Neutrophil (primary cell): ENCODE data around the gene RPS18.
"Not testable (repeated sequence)": the region's sequence is repeated elsewhere in the genome, so short reads cannot be mapped to it uniquely, and the experiment has no call there.

Experiments
- H3K27ac ChIP-seq: fragments of 200-600 bp; sonication (generic); 2 replicates; pipeline ENCODE4 v1.5.1; 2016; ENCODE audit warnings: mild to moderate bottlenecking, moderate library complexity
- H3K27me3 ChIP-seq: fragments of 200-600 bp; sonication (generic); 2 replicates; pipeline ENCODE4 v1.6.0; 2016; ENCODE audit warnings: mild to moderate bottlenecking
- H3K36me3 ChIP-seq: fragments of 200-600 bp; sonication (generic); 2 replicates; pipeline ENCODE4 v1.5.1; 2017
- H3K4me1 ChIP-seq, 2 experiments: fragments of 200-600 bp in 1 of 2; sonication (generic) in 1 of 2; 1 replicate in 1 of 2; 2 replicates in 1 of 2; pipeline versions ENCODE4 v1.5.1 to v1.6.1; 2013 to 2016; ENCODE audit warnings: low read depth in 1 of 2, low read length in 1 of 2, mild to moderate bottlenecking in 1 of 2, moderate library complexity in 1 of 2; ENCODE audit not compliant: control insufficient read depth in 1 of 2, insufficient read depth in 1 of 2
- H3K4me3 ChIP-seq, 2 experiments: fragments of 200-600 bp in 1 of 2; sonication (generic) in 1 of 2; 1 replicate in 1 of 2; 2 replicates in 1 of 2; pipeline ENCODE4 v1.5.1; 2013 to 2016; ENCODE audit warnings: low read depth in 1 of 2, low read length in 1 of 2, mild to moderate bottlenecking in 1 of 2, moderate library complexity in 1 of 2
- H3K9me3 ChIP-seq: fragments of 200-600 bp; sonication (generic); 2 replicates; pipeline ENCODE4 v1.5.1; 2016
- CTCF ChIP-seq: fragments of 200-600 bp; sonication (generic); IDR thresholded peaks from 2 replicates; pipeline ENCODE4 v1.5.1; 2016; ENCODE audit warnings: antibody characterized with exemption

The RPS18 gene

DNA sequence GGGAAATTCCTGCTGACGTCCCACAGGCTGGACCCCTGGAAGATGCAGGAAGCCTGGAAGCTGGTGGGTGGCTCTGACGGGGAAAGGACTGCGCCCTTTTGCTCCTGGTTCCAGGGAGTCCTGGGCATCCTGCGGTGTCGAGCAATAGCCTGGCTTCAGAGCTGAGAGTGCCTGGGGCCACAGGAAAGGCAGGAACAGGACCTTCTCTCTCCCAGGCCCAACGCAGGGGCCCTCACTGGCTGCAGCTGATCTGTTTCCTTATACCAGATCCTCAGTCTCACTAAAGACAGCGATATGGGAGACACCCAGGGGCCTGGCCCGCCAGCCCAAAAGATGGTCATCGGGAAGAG is 6.5 kb downstream of the RPS18 start:
- Histone ChIP-seq H3K4me1 (peaks cover 43 to 47% of the 10 kb centered on the region in 2 experiments), H3K36me3 (peaks cover 37% of the 10 kb centered on the region), H3K4me3 (peak overlapping the region in 1 of 2 experiments; percentile 77)

DNA sequence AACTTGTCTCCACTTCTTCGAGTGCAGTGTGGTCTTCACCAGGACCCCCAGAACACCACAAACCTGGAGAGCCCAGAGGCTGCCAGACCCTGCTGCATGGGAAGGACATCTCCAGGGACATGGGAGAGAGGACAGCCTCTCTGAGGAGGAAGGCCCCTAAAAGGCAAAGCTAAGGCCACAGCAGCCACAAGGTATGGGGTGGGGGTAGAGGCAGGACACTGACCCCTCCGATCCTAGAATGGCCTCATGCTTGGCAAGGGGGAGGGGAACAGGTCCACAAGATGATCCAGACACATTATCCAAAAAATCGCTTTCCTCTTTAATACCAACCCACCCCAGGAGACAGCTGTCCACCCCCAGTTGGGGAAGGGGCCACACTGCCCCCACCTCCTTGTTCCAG is 6.9 kb downstream of the RPS18 start:
- H3K27ac ChIP-seq = peak overlapping the region; percentile 90
- H3K9me3 ChIP-seq = no peaks in the 10 kb centered on the region
- peaks cover 43 to 45% of the 10 kb centered on the region in 2 experiments for H3K4me1 ChIP-seq
- H3K4me3 ChIP-seq = peak overlapping the region in 1 of 2 experiments; percentile 77
- TF ChIP-seq CTCF = no peak
- H3K27me3 ChIP-seq = no peaks in the 10 kb centered on the region
- peaks cover 37% of the 10 kb centered on the region for H3K36me3 ChIP-seq

More for the DNA sequence above, 6.5 kb downstream of the RPS18 start:
- no peak for TF ChIP-seq CTCF
- peak overlapping the region; percentile 90 for H3K27ac ChIP-seq
- H3K9me3 ChIP-seq = no peaks in the 10 kb centered on the region
- no peaks in the 10 kb centered on the region for H3K27me3 ChIP-seq

DNA sequence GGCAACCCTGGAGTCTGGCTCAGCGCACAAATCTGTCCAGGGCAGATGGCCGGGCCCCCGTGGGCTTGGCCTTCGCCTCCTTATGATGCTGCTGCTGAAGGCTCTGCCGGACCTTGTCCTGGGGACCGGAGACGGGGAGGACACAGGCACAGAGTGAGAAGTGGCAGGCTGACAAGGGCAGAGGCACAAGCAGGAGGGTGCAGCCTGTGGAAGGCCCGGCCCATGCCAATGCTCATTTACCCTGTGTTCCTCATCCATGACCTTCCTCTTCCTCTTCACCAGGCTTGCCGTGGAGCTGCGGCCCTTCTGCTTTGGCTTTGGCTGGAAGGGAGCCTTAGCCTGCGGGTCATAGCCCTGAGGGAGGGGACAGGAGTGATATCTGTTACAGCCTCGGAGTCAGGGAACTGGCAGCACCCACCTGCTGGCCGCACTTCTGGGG is 7.4 kb downstream of the RPS18 start:
- Histone ChIP-seq H3K36me3 (peaks cover 37% of the 10 kb centered on the region), H3K9me3 (no peaks in the 10 kb centered on the region), H3K27ac (peak overlapping the region; percentile 90), H3K27me3 (no peaks in the 10 kb centered on the region), H3K4me1 (peaks cover 43 to 45% of the 10 kb centered on the region in 2 experiments), H3K4me3 (peak overlapping the region in 1 of 2 experiments; percentile 77)
- no peak for TF ChIP-seq CTCF

DNA sequence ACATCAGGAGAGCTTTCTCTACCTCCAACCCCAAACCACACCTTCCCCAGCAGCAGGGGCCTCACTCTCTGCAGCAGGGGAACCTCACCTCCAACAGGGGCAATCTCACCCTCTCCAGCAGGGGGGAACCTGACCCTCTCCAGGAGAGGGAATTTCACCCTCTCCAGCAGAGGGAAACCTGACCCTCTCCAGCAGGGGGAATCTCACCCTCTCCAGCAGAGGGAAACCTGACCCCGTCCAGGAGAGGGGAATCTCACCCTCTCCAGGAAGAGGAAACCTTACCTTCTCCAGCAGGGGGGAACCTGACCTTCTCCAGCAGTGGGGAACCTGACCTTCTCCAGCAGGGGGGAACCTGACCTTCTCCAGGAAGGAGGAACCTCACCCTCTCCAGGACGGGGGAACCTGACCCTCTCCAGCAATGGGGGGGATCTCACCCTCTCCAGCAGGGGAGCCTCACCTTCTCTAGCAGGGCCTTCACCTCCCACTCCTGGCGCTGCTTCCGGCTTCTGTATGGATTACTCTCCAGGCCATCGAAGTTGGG is 8.2 kb downstream of the RPS18 start:
- Histone ChIP-seq H3K4me3 (no peak overlapping the region), H3K27me3 (no peaks in the 10 kb centered on the region), H3K4me1 (peaks cover 43 to 45% of the 10 kb centered on the region in 2 experiments), H3K9me3 (no peaks in the 10 kb centered on the region), H3K36me3 (peaks cover 37% of the 10 kb centered on the region), H3K27ac (peak overlapping the region; percentile 90)
- TF ChIP-seq CTCF = peak; percentile 35

- peaks cover 37% of the 10 kb centered on the region for H3K36me3 ChIP-seq
- no peak for TF ChIP-seq CTCF
- H3K27ac ChIP-seq = peak overlapping the region; percentile 90
- no peaks in the 10 kb centered on the region for H3K27me3 ChIP-seq
- no peaks in the 10 kb centered on the region for H3K9me3 ChIP-seq
- no peak overlapping the region for H3K4me3 ChIP-seq
- peaks cover 43 to 45% of the 10 kb centered on the region in 2 experiments for H3K4me1 ChIP-seq
These were observed 8.7 kb downstream of the RPS18 start for GRCh38 chr6:33280539-33280938.

GRCh38 chr6:33285214-33285613 is 13.3 kb downstream of the RPS18 start:
- H3K36me3 ChIP-seq = peaks cover 15% of the 10 kb centered on the region
- H3K4me3 ChIP-seq, H3K9me3 ChIP-seq, H3K27ac ChIP-seq, H3K27me3 ChIP-seq: not testable (repeated sequence)
- peaks cover 23 to 24% of the 10 kb centered on the region in 2 experiments for H3K4me1 ChIP-seq
